ENCODE results near the gene CHRNE. TPM values are rescaled to one million over a fixed set of nuclear protein-coding genes. Genes with fewer than 3 reads are reported as not detected.
A peak's percentile ranks its signal among the peaks of the same experiment; 100 is the strongest.

CHRNE gene
- total and polyA plus RNA-seq, 2 of the 8 experiments (the other 6 are each of a cell fraction or from before 2014, with no cell fraction given), result 0.15 to 0.33 TPM

- Histone ChIP-seq H3K9ac (replicated peaks in 1 of 4; ENCODE audit: extremely low read depth in 1 of 4, low read depth in 3 of 4, low read length in 3 of 4) (no peak overlapping the region), H3K56ac (replicated peaks; ENCODE audit: insufficient read length, low read depth, low read length) (peak overlapping the region; percentile 75)
These were observed 5.4 kb upstream of the CHRNE start for GRCh38 chr17:4908301-4908700.

More at GRCh38 chr17:4908301-4908700, 5.4 kb upstream of the CHRNE start:
- H3K9me3 ChIP-seq (ENCODE audit: insufficient read depth in 2 of 2, low read depth in 1 of 2, low read length in 1 of 2), result no peaks in the 10 kb centered on the region
- H2BK120ac ChIP-seq (replicated peaks; ENCODE audit: low read depth, low read length), result peak overlapping the region; percentile 43
- TF ChIP-seq SUZ12 (IDR thresholded peaks at IDR 0.05; ENCODE audit: low read length), result no peak
- no peak for TF ChIP-seq MAFK (IDR thresholded peaks at IDR 0.05; ENCODE audit: low read depth, low read length)
- TF ChIP-seq TEAD4 (IDR thresholded peaks at IDR 0.05; ENCODE audit: low read depth, low read length), result no peak
- TF ChIP-seq RXRA (IDR thresholded peaks at IDR 0.05; ENCODE audit: insufficient read depth, low read depth, low read length), result no peak
- no peak for TF ChIP-seq CHD2 (IDR thresholded peaks at IDR 0.05; ENCODE audit: low read length)
- no peaks in the 10 kb centered on the region for H3K79me1 ChIP-seq (ENCODE audit: low read depth, low read length)
- no peaks in the 10 kb centered on the region for H3K27me3 ChIP-seq (replicated peaks in 1 of 4; ENCODE audit: control insufficient read depth in 3 of 4, extremely low read depth in 1 of 4, insufficient read depth in 3 of 4, low read length in 3 of 4)
- H4K5ac ChIP-seq (ENCODE audit: insufficient read length, low read depth, low read length), result peak overlapping the region; percentile 4
- FAIRE-seq, result no peak
- CTCF ChIA-PET (ENCODE audit: partially characterized antibody), result interaction anchor here (0.6 to 3.4 kb wide), 28 partner anchors 9 to 292 kb away, joined by 3 to 33 read pairs (median 4); partner anchors contain the start of genes C17orf107, CAMTA2, ENO3 and RNF167
- H3K4me3 ChIP-seq (ENCODE audit: extremely low read depth in 1 of 4, insufficient read depth in 2 of 4, low read depth in 3 of 4, low read length in 4 of 4), result no peak overlapping the region
- H2BK12ac ChIP-seq (ENCODE audit: low read depth, low read length), result peak overlapping the region; percentile 95; the same call in 1 of the 2 replicates
- DNase-seq (ENCODE audit: low read depth in 1 of 2, low spot score in 2 of 2), result no peak
- peaks cover 6% of the 10 kb centered on the region; the same call in 1 of the 2 replicates for H3K23me2 ChIP-seq (ENCODE audit: low read depth, low read length)
- peak overlapping the region in 1 of 2 experiments; percentile 3; a peak in 1 of 4 replicates for H3K4me2 ChIP-seq (ENCODE audit: insufficient read depth in 1 of 2, low read depth in 2 of 2, low read length in 2 of 2)
- no peaks in the 10 kb centered on the region for H3K36me3 ChIP-seq (ENCODE audit: control insufficient read depth in 2 of 4, insufficient read depth in 4 of 4, low read length in 3 of 4)
- POLR2A ChIA-PET (ENCODE audit: partially characterized antibody), result interaction anchor here (0.7 to 4.4 kb wide), 12 partner anchors 12 to 200 kb away, joined by 3 to 23 read pairs (median 10); partner anchors contain the start of genes PFN1, RNF167, SLC25A11 and SPAG7
- H3K18ac ChIP-seq (ENCODE audit: extremely low read depth, low read length), result peak overlapping the region; percentile 38; the same call in 1 of the 2 replicates
- H3K4me1 ChIP-seq (replicated peaks in 1 of 4; ENCODE audit: control insufficient read depth in 3 of 4, insufficient read depth in 4 of 4, low read length in 3 of 4), result peaks cover 2 to 12% (median 4%) of the 10 kb centered on the region in 4 experiments; a peak in 6 of 7 replicates
- H2AK5ac ChIP-seq (ENCODE audit: low read depth, low read length), result peak overlapping the region; percentile 84; the same call in 1 of the 2 replicates
- H2BK5ac ChIP-seq (ENCODE audit: low read depth, low read length), result peak overlapping the region; percentile 88; the same call in 1 of the 2 replicates
- no peak overlapping the region for H3K27ac ChIP-seq (ENCODE audit: low read depth, low read length)
- H4K8ac ChIP-seq (ENCODE audit: extremely low read depth, insufficient read depth, low read length), result peak overlapping the region; percentile 60
- H2BK20ac ChIP-seq (ENCODE audit: low read length), result peak overlapping the region; percentile 66; the same call in 1 of the 2 replicates
- no peaks in the 10 kb centered on the region for H3K79me2 ChIP-seq (ENCODE audit: control insufficient read depth in 1 of 2, insufficient read depth in 2 of 2, low read length in 2 of 2)
- H4K20me1 ChIP-seq (replicated peaks in 1 of 2; ENCODE audit: control insufficient read depth in 1 of 2, insufficient read depth in 2 of 2, low read length in 2 of 2), result peaks cover 0 to 3% of the 10 kb centered on the region in 2 experiments
- H3K14ac ChIP-seq (ENCODE audit: insufficient read length), result no peak overlapping the region
- WGBS, 2 experiments (ENCODE audit: extremely low coverage in 1 of 2, insufficient coverage in 1 of 2, insufficient read length in 1 of 2, insufficient replicate concordance in 2 of 2, low coverage in 1 of 2, low lambda C conversion rate in 2 of 2, missing lambda C conversion rate in 1 of 2), result 63% methylated on average over 10 of the region's 10 CpGs; no CpG with 5 or more reads in 1 of the 2 experiments
- H4K91ac ChIP-seq (replicated peaks; ENCODE audit: insufficient read length, low read length), result peak overlapping the region; percentile 93
- peak overlapping the region; percentile 92; the same call in 1 of the 2 replicates for H2BK15ac ChIP-seq (ENCODE audit: low read length)
- H2AFZ ChIP-seq (ENCODE audit: low read length), result 0 out of 2 replicates have a peak overlapping the region, but pooled peaks have one; percentile 3
- H3K4ac ChIP-seq (replicated peaks; ENCODE audit: insufficient read length, low read depth, low read length), result no peak overlapping the region
- H3K23ac ChIP-seq (ENCODE audit: insufficient read length), result no peak overlapping the region

Data from H1 (cell line).